MM.1S (cell line): Measurements from ENCODE around the gene ATXN8OS.

Experiments used
- CTCF ChIP-seq: fragments of 300-600 bp; sonication (generic); IDR thresholded peaks from 2 replicates; pipeline ENCODE4 v1.5.1; 2016; ENCODE audit warnings: antibody characterized with exemption, low read length, mixed read lengths
- EZH2 ChIP-seq: fragments of 300-600 bp; sonication (generic); optimal IDR thresholded peaks from 2 replicates; pipeline ENCODE3; 2017; ENCODE audit warnings: low read depth, mild to moderate bottlenecking, antibody characterized with exemption, low read length, mixed read lengths
- EZH2phosphoT487 ChIP-seq: fragments of 300-600 bp; sonication (generic); IDR thresholded peaks from 2 replicates; pipeline ENCODE4 v1.6.1; 2018; ENCODE audit warnings: antibody characterized with exemption, low read length

DNA sequence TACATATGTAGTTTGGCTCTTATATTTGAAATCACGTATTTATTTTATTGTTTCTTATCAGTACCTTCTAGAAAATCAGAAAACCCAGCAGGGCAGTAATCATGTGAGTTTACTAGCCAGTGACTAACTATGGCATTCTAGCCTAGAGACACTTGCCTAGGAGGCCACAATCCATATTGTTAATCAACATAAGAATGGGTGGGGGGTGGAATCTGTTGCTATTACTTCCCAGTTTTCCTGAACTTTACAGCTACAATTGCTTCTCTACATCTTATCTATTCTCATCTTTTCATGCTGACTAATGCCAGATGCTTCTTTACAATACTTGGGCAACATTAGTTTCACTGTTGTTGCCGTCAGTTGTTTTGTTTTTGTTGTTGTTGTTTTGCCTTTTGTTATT lies 18.7 kb upstream of the ATXN8OS start:
- TF ChIP-seq CTCF (no peak), EZH2 (no peak), EZH2phosphoT487 (no peak)
